HG03280 (cell line): Measurements from ENCODE around the gene TLL2.
"Not testable (repeated sequence)": the region's sequence is repeated elsewhere in the genome, so short reads cannot be mapped to it uniquely, and the experiment has no call there.

Experiments
- ATAC-seq: cut with Tn5 transposase; IDR thresholded peaks from one replicate; pipeline ENCODE4 v1.9.1; 2021; ENCODE audit warnings: mild to moderate bottlenecking, moderate library complexity; ENCODE audit not compliant: unreplicated experiment

Gene TLL2

GRCh38 chr10:96513698-96514561 is at the start of gene TLL2:
TLL2 (minus strand) TSS chr10:96513926; CDS start chr10:96513685, 241 bp downstream.
- ATAC-seq = peak; percentile 84

- no peak for ATAC-seq
Measured at GRCh38 chr10:96560966-96561887, 47.5 kb upstream of the TLL2 start.

GRCh38 chr10:96560489-96560888 is 46.8 kb upstream of the TLL2 start:
- ATAC-seq = no peak

DNA sequence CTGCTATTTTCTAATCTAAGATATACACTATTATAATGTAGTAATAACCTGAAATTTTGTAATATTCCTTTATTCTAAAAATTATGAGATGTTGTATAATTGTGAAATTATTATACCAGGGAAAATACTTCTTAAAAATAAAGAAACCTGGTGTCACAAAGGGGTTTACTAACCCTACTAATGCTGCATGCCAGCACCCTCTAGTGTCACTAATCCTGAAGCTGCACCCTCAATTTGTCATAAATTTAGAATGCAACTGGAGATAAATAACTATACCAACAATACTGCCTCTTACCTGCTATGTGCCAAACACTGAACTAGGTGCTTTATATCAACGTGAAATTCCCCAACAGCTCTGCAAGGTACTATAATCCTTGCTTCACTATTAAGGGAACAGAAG is 42.3 kb upstream of the TLL2 start:
- no peak for ATAC-seq

GRCh38 chr10:96555330-96555729 is 41.6 kb upstream of the TLL2 start:
- ATAC-seq = no peak

DNA sequence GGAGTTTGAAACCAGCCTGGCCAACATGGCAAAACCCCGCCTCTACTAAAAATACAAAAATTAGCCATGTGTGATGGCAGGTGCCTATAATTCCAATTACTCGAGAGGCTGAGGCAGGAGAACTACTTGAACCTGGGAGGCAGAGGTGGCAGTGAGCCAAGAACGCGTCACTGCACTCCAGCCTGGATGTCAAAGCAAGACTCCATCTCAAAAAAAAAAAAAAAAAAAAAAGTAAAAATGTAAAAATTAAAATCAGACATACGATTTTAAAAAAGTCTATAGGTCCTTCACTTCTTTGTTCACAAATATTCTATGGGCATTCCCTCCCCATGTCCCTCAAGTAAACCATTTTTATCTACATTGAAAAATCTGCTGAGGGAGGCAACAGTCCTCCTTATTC is 34.9 kb upstream of the TLL2 start:
- no peak for ATAC-seq

GRCh38 chr10:96545558-96545957 is 31.8 kb upstream of the TLL2 start:
- not testable (repeated sequence) for ATAC-seq

GRCh38 chr10:96541921-96542320 is 28.2 kb upstream of the TLL2 start:
- no peak for ATAC-seq

DNA sequence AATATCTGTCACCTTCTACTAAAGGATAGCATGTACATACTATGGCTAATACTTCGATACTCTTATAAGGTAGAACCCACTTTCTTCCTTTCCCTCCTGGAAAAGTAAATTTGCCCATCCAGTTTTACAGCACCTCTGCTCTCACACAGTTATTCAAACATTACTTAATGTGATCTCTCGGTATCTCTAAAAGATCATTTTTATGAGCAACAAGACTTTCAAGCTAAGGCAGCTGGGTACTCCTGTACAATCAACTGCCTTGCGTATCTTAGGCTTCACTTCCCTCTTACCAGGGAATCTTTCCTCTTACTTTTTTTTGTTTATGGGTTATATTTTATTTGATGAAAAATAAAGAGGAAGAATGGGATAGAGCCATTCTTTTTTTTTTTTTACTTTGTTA is 26.5 kb upstream of the TLL2 start:
- no peak for ATAC-seq

DNA sequence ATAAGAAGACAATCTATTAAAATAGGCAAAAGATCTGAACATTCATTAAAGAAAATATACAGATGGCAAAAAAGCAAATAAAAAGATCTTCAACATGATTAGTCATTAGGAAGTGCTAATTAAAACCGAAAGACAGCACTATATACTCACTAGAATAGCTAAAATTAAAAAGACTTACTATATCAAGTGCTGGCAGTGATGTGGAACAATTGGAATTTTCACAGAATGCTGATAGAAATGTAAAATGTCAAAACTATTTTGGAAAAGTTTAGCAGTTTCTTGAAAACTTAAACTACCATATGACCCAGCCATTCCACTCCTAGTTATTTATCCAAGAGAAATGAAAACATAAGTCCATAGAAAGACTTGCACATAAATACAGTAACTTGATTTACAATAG is 25.0 kb upstream of the TLL2 start:
- ATAC-seq = no peak

- no peak for ATAC-seq
Measured at GRCh38 chr10:96536129-96536528, 22.4 kb upstream of the TLL2 start.

GRCh38 chr10:96532523-96532922 is 18.8 kb upstream of the TLL2 start:
- no peak for ATAC-seq

DNA sequence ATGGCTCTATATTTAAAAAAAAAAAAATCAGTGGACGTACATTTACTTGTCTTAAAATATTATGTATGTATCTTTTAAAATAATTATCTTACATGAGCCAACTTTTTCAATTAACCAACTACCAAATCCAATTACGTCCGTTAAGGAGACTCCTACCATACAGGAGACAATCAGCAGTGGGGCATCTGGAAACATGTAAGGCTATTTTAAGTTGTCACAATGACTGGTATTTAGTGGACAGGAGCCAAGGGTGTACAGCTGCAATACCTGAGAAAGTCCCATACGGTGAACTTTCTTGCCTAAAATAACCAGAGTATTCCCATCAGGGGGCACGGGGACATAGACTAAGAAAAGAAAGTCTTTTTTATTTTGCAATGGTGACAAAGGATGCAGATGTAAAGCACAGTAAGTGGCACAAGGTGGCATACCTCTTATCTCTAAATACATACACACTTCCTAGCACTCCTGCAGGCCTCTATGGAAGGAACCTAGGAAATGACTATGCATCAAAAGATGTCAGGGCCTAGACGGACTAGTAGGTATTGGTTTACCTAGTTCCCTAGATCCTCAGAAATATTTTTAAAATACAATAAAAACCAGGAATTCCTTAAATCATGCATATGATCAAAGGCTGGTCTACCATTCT is 16.0 kb upstream of the TLL2 start:
- ATAC-seq = no peak

DNA sequence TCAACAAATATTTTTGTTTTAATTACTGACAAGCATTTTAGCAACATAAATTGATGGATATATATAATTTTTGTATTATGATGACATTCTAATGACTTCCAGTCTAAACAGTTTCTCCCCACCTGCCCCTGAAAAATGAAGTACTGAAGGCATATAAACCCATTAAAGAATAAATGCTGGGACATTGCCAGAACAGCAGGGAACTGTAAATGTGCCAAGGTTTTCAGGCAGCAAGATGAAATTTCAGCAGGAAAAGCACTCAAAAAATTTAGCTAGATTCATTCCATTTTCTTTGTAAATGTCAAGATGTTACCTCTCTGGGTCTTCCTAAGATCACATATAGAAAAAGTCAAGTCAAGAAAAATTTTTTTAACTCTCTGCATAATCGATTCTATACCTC is 11.0 kb upstream of the TLL2 start:
- no peak for ATAC-seq

- no peak for ATAC-seq
Measured at GRCh38 chr10:96517284-96517683, 3.6 kb upstream of the TLL2 start.

- no peak for ATAC-seq
Measured at GRCh38 chr10:96516337-96516736, 2.6 kb upstream of the TLL2 start.

- ATAC-seq = peak; percentile 33
Measured at GRCh38 chr10:96513305-96513697, 425 bp downstream of the TLL2 start.

GRCh38 chr10:96512524-96513304 is 1.0 kb downstream of the TLL2 start:
- ATAC-seq = no peak

- ATAC-seq = no peak
Measured at GRCh38 chr10:96511044-96511945, 2.4 kb downstream of the TLL2 start.
